ENCODE measurements around the gene IL17RE. TPM values are rescaled to one million over a fixed set of nuclear protein-coding genes. Genes with fewer than 3 reads are reported as not detected.

Gene IL17RE
- total RNA-seq, 1 donor from 2014 or later = 4.1 TPM

- DNase-seq (ENCODE audit: low read depth) = no peak
- TF ChIP-seq, protein P1, sequence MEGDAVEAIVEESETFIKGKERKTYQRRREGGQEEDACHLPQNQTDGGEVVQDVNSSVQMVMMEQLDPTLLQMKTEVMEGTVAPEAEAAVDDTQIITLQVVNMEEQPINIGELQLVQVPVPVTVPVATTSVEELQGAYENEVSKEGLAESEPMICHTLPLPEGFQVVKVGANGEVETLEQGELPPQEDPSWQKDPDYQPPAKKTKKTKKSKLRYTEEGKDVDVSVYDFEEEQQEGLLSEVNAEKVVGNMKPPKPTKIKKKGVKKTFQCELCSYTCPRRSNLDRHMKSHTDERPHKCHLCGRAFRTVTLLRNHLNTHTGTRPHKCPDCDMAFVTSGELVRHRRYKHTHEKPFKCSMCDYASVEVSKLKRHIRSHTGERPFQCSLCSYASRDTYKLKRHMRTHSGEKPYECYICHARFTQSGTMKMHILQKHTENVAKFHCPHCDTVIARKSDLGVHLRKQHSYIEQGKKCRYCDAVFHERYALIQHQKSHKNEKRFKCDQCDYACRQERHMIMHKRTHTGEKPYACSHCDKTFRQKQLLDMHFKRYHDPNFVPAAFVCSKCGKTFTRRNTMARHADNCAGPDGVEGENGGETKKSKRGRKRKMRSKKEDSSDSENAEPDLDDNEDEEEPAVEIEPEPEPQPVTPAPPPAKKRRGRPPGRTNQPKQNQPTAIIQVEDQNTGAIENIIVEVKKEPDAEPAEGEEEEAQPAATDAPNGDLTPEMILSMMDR (conservative IDR thresholded peaks at IDR 0.05; ENCODE audit: low read depth, low read length) = no peak
These were observed 9.8 kb downstream of the IL17RE start for GRCh38 chr3:9912294-9912935.

GRCh38 chr3:9913601-9914000, 11.0 kb downstream of the IL17RE start:
- TF ChIP-seq, protein P1 (conservative IDR thresholded peaks at IDR 0.05; ENCODE audit: low read depth, low read length) = no peak
- no peak for DNase-seq (ENCODE audit: low read depth)
- no peak overlapping the region for H3K4me3 ChIP-seq (ENCODE audit: low read depth, low read length)

More at GRCh38 chr3:9912294-9912935, 9.8 kb downstream of the IL17RE start:
- H3K4me3 ChIP-seq (ENCODE audit: low read depth, low read length) = no peak overlapping the region

GRCh38 chr3:9914011-9914410, 11.4 kb downstream of the IL17RE start:
- TF ChIP-seq, protein P1 (conservative IDR thresholded peaks at IDR 0.05; ENCODE audit: low read depth, low read length) = no peak
- no peak for DNase-seq (ENCODE audit: low read depth)
- no peak overlapping the region for H3K4me3 ChIP-seq (ENCODE audit: low read depth, low read length)

DNA sequence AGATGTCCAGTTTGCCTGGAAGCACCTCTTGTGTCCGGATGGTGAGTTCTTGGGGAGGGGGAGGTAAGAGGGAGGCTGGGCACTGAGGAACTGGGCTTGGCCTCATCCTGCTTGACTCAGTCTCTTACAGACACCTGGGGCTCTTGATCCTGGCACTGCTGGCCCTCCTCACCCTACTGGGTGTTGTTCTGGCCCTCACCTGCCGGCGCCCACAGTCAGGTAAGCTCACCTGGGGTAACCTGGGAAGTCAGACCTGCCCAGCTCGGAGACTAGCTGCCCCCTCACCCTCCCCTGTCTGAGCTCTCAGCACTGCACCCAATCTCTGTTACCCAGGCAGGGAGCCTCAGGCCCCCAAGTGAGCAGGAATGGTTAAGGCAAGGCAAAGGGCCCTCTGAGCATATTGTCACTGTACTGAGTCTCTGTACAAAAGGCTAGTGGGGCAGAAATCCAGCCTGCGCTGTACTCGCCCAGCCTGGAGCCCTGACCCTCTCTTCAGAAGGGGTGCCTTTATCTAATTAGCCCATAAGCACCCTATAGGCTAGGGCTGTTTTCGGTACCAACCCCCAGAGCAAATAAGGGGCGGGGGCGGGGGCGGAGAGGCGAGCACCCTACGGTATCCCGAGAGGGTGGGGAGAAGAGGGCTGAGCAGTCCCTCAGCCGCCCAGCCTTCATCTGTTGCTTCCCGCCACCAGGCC, 12.1 kb downstream of the IL17RE start:
- H3K4me3 ChIP-seq (ENCODE audit: low read depth, low read length) = peak overlapping the region; percentile 64
- TF ChIP-seq, protein P1 (conservative IDR thresholded peaks at IDR 0.05; ENCODE audit: low read depth, low read length) = no peak
- no peak for DNase-seq (ENCODE audit: low read depth)

GRCh38 chr3:9915254-9916141, 12.8 kb downstream of the IL17RE start:
- DNase-seq (ENCODE audit: low read depth) = no peak
- peak overlapping the region; percentile 64 for H3K4me3 ChIP-seq (ENCODE audit: low read depth, low read length)
- TF ChIP-seq, protein P1 (conservative IDR thresholded peaks at IDR 0.05; ENCODE audit: low read depth, low read length) = peak; percentile 43

DNA sequence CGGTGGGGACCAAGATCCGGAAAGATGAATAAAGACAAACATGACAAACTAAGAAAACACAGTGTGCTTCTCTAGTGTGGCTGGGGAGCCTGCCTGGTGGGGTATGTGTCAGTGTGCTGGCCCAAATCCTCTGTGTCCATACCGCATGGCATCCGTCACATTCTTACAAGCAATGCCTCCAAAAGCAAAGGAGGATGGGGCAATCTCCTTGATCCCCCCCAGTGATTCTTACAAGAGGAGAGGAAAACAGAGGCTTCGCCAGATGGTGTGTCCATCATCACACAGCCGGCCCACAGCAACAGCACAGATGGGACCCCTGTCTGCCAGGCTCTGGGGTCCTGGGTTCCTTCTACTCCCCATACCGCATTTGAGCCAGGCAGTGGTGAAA, 13.7 kb downstream of the IL17RE start:
- TF ChIP-seq, protein P1 (conservative IDR thresholded peaks at IDR 0.05; ENCODE audit: low read depth, low read length) = no peak
- peak overlapping the region; percentile 59 for H3K4me3 ChIP-seq (ENCODE audit: low read depth, low read length)
- no peak for DNase-seq (ENCODE audit: low read depth)

Measured in epithelial cell of proximal tubule (primary cell).